ENCODE data around the gene USP4. TPM values are rescaled to one million over a fixed set of nuclear protein-coding genes. Genes with fewer than 3 reads are reported as not detected.

Gene USP4
- total and polyA plus RNA-seq, 2 donors (not counting 1 experiment from before 2014, with no cell fraction given): 60.3 to 116 TPM

- Mint-ChIP-seq H3K4me3 (no peak overlapping the region), H3K9me3 (ENCODE audit: insufficient read depth) (no peaks in the 10 kb centered on the region), H3K4me1 (peaks cover 21% of the 10 kb centered on the region), H3K27ac (no peak overlapping the region), H3K27me3 (no peaks in the 10 kb centered on the region)
- Histone ChIP-seq H3K27me3 (replicated peaks in 1 of 4; ENCODE audit: control extremely low read depth in 1 of 4, control insufficient read depth in 3 of 4, insufficient read depth in 4 of 4, low read length in 3 of 4) (no peaks in the 10 kb centered on the region), H3K36me3 (replicated peaks in 1 of 2; ENCODE audit: control extremely low read depth in 1 of 2, control insufficient read depth in 1 of 2, extremely low read depth in 1 of 2, insufficient read depth in 2 of 2, low read length in 1 of 2) (peaks cover 0 to 4% of the 10 kb centered on the region in 2 experiments), H2AFZ (ENCODE audit: insufficient read depth, low read depth, low read length, poor library complexity, severe bottlenecking) (no peak overlapping the region), H3K4me3 (ENCODE audit: control extremely low read depth in 1 of 5, extremely low read depth in 1 of 5, insufficient read depth in 1 of 5, low read depth in 2 of 5, low read length in 4 of 5) (no peak overlapping the region), H3K9ac (ENCODE audit: low read length) (no peak overlapping the region), H3K4me2 (replicated peaks; ENCODE audit: low read depth, low read length, poor library complexity, severe bottlenecking) (no peak overlapping the region), H3K9me3 (ENCODE audit: control extremely low read depth in 1 of 3, control insufficient read depth in 2 of 3, insufficient read depth in 1 of 3, low read length in 2 of 3) (no peaks in the 10 kb centered on the region), H3K27ac (ENCODE audit: low read length in 2 of 2) (no peak overlapping the region), H4K20me1 (ENCODE audit: control insufficient read depth, insufficient read depth, low read length, poor library complexity, severe bottlenecking) (no peaks in the 10 kb centered on the region), H3K4me1 (ENCODE audit: control insufficient read depth in 2 of 2, insufficient read depth in 2 of 2, low read length in 2 of 2) (peaks cover 10 to 15% of the 10 kb centered on the region in 2 donors), H3K79me2 (ENCODE audit: control insufficient read depth, insufficient read depth, low read length) (no peaks in the 10 kb centered on the region)
- CTCF ChIA-PET: no interaction called here
- TF ChIP-seq EZH2 (IDR thresholded peaks at IDR 0.05; ENCODE audit: borderline replicate concordance, insufficient read depth, low read depth, low read length, poor library complexity, severe bottlenecking): no peak
- TF ChIP-seq, protein P1, sequence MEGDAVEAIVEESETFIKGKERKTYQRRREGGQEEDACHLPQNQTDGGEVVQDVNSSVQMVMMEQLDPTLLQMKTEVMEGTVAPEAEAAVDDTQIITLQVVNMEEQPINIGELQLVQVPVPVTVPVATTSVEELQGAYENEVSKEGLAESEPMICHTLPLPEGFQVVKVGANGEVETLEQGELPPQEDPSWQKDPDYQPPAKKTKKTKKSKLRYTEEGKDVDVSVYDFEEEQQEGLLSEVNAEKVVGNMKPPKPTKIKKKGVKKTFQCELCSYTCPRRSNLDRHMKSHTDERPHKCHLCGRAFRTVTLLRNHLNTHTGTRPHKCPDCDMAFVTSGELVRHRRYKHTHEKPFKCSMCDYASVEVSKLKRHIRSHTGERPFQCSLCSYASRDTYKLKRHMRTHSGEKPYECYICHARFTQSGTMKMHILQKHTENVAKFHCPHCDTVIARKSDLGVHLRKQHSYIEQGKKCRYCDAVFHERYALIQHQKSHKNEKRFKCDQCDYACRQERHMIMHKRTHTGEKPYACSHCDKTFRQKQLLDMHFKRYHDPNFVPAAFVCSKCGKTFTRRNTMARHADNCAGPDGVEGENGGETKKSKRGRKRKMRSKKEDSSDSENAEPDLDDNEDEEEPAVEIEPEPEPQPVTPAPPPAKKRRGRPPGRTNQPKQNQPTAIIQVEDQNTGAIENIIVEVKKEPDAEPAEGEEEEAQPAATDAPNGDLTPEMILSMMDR (IDR thresholded peaks at IDR 0.05): no peak
- intact Hi-C loops (cut with micrococcal nuclease): no loop called here
- no peak for ATAC-seq (ENCODE audit: low read depth)
- DNase-seq: no peak
- POLR2A ChIA-PET: interaction anchor here (0.6 kb wide), 1 partner anchor 753 kb away, joined by 3 read pairs; no protein-coding TSS in a partner anchor
- WGBS (ENCODE audit: insufficient coverage): 100% methylated on average over 2 of the region's 11 CpGs
Measured at GRCh38 chr3:49273825-49274532, 65.9 kb downstream of the USP4 start.

DNA sequence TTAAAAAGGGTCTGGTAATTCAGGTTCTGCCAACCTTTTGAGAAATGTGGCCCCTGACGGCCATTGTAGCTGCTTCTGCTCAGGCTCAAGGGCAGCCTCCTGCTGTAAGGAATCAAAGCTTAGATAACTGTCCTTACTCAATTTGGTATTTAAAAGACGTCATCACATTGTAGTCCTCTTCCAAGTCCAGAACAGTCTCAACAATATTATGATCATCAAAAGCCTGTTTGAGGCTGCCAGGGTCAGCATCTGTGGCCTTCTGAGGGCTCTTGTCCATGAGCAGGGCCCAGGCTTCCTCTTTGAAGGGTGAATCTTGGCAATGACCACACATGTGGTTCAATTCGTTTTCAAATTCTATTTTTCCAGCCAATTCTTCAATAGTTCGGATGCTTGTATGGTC lies 68.8 kb downstream of the USP4 start:
- no peak overlapping the region for H3K4me3 Mint-ChIP-seq
- H3K9me3 Mint-ChIP-seq (ENCODE audit: insufficient read depth): no peaks in the 10 kb centered on the region
- CTCF ChIA-PET: no interaction called here
- no peaks in the 10 kb centered on the region for H3K79me2 ChIP-seq (ENCODE audit: control insufficient read depth, insufficient read depth, low read length)
- H3K27me3 Mint-ChIP-seq: no peaks in the 10 kb centered on the region
- no peaks in the 10 kb centered on the region for H3K9me3 ChIP-seq (ENCODE audit: control extremely low read depth in 1 of 3, control insufficient read depth in 2 of 3, insufficient read depth in 1 of 3, low read length in 2 of 3)
- POLR2A ChIA-PET: no interaction called here
- H3K4me2 ChIP-seq (replicated peaks; ENCODE audit: low read depth, low read length, poor library complexity, severe bottlenecking): no peak overlapping the region
- DNase-seq: no peak
- no peak overlapping the region for H3K4me3 ChIP-seq (ENCODE audit: control extremely low read depth in 1 of 5, extremely low read depth in 1 of 5, insufficient read depth in 1 of 5, low read depth in 2 of 5, low read length in 4 of 5)
- no peak for ATAC-seq (ENCODE audit: low read depth)
- no peak overlapping the region for H3K27ac Mint-ChIP-seq
- H3K27ac ChIP-seq (ENCODE audit: low read length in 2 of 2): no peak overlapping the region
- peaks cover 5% of the 10 kb centered on the region for H3K4me1 Mint-ChIP-seq
- peaks cover 4% of the 10 kb centered on the region in 2 donors for H3K4me1 ChIP-seq (ENCODE audit: control insufficient read depth in 2 of 2, insufficient read depth in 2 of 2, low read length in 2 of 2)
- no peaks in the 10 kb centered on the region for H4K20me1 ChIP-seq (ENCODE audit: control insufficient read depth, insufficient read depth, low read length, poor library complexity, severe bottlenecking)
- H3K9ac ChIP-seq (ENCODE audit: low read length): no peak overlapping the region
- intact Hi-C loops (cut with micrococcal nuclease): no loop called here
- TF ChIP-seq, protein P1 (IDR thresholded peaks at IDR 0.05): no peak
- no peak for TF ChIP-seq EZH2 (IDR thresholded peaks at IDR 0.05; ENCODE audit: borderline replicate concordance, insufficient read depth, low read depth, low read length, poor library complexity, severe bottlenecking)
- H3K36me3 ChIP-seq (replicated peaks in 1 of 2; ENCODE audit: control extremely low read depth in 1 of 2, control insufficient read depth in 1 of 2, extremely low read depth in 1 of 2, insufficient read depth in 2 of 2, low read length in 1 of 2): peaks cover 0 to 3% of the 10 kb centered on the region in 2 experiments
- 100% methylated on average over 2 of the region's 4 CpGs for WGBS (ENCODE audit: insufficient coverage)
- no peak overlapping the region for H2AFZ ChIP-seq (ENCODE audit: insufficient read depth, low read depth, low read length, poor library complexity, severe bottlenecking)
- H3K27me3 ChIP-seq (replicated peaks in 1 of 4; ENCODE audit: control extremely low read depth in 1 of 4, control insufficient read depth in 3 of 4, insufficient read depth in 4 of 4, low read length in 3 of 4): no peaks in the 10 kb centered on the region
